SK-N-SH (cell line): Measurements from ENCODE around the gene OSBPL8. TPM values are rescaled to one million over a fixed set of nuclear protein-coding genes. Genes with fewer than 3 reads are reported as not detected.

Source experiments
- CTCF ChIA-PET: fragments of 300-600, 350-600 bp; formaldehyde crosslinking; extraction: SDS; loops from one replicate; lab custom pipeline; 2021; lab: Yijun Ruan, JAX
- POLR2A ChIA-PET: fragments of 350-600 bp; sonication (Branson Sonifier 250); formaldehyde crosslinking; extraction: SDS; loops from one replicate; lab custom pipeline; 2020; ENCODE audit warnings: antibody characterized with exemption, inconsistent platforms; lab: Yijun Ruan, JAX
- DNase-seq: peaks from one replicate; pipeline ENCODE4 v3.0.0; 2012
- H2AFZ ChIP-seq: fragments of 200-600 bp; sonication (generic); 2 replicates; pipeline ENCODE4 v1.8.1; 2016; ENCODE audit warnings: antibody characterized with exemption, mild to moderate bottlenecking, low read depth
- H3F3A ChIP-seq: fragments of 200-600 bp; sonication (generic); replicated peaks from 2 replicates; pipeline ENCODE3; 2016; ENCODE audit warnings: antibody characterized with exemption, mild to moderate bottlenecking; ENCODE audit not compliant: insufficient read depth
- H3K27ac ChIP-seq, 2 experiments: fragments of 200-500 bp in 1 of 2; fragments of 200-600 bp in 1 of 2; sonication (Bioruptor generic) in 1 of 2; sonication (generic), shearing (Covaris generic) in 1 of 2; 2 replicates each; pipeline versions ENCODE4 v1.5.1 to v1.6.1; 2014 to 2016; ENCODE audit warnings: low read depth in 2 of 2, inconsistent platforms in 1 of 2, low read length in 1 of 2, mild to moderate bottlenecking in 1 of 2, mixed read lengths in 1 of 2
- H3K27me3 ChIP-seq: fragments of 200-600 bp; sonication (generic), shearing (Covaris generic); 2 replicates; pipeline ENCODE4 v1.6.1; 2016; ENCODE audit warnings: mixed run types; ENCODE audit not compliant: insufficient read depth
- H3K36me3 ChIP-seq, 2 experiments: fragments of 200-500 bp in 1 of 2; fragments of 200-600 bp in 1 of 2; sonication (Bioruptor generic) in 1 of 2; sonication (generic) in 1 of 2; replicated peaks in 1 of 2; 2 replicates each; pipeline versions ENCODE3 to v1.5.1; 2014 to 2016; ENCODE audit warnings: low read length in 1 of 2, mild to moderate bottlenecking in 1 of 2; ENCODE audit not compliant: insufficient read depth in 2 of 2, control insufficient read depth in 1 of 2
- H3K4me1 ChIP-seq, 2 experiments: fragments of 200-500 bp in 1 of 2; fragments of 200-600 bp in 1 of 2; sonication (Bioruptor generic) in 1 of 2; sonication (generic), shearing (Covaris generic) in 1 of 2; 2 replicates each; pipeline versions ENCODE4 v1.5.1 to v1.6.1; 2014 to 2016; ENCODE audit warnings: low read depth in 1 of 2, low read length in 1 of 2, mixed run types in 1 of 2; ENCODE audit not compliant: insufficient read depth in 2 of 2, control insufficient read depth in 1 of 2
- H3K4me2 ChIP-seq: fragments of 200-600 bp; sonication (generic), shearing (Covaris generic); 2 replicates; pipeline ENCODE4 v1.6.1; 2017; ENCODE audit warnings: mixed run types
- H3K4me3 ChIP-seq, 2 experiments: fragments of 200-500 bp in 1 of 2; fragments of 200-600 bp in 1 of 2; sonication (Bioruptor generic) in 1 of 2; sonication (generic), shearing (Covaris generic) in 1 of 2; 2 replicates each; pipeline versions ENCODE4 v1.5.1 to v1.8.1; 2014 to 2016; ENCODE audit warnings: low read depth in 2 of 2, inconsistent platforms in 1 of 2, low read length in 1 of 2, mild to moderate bottlenecking in 1 of 2, mixed read lengths in 1 of 2, moderate library complexity in 1 of 2
- H3K79me2 ChIP-seq: fragments of 200-600 bp; sonication (generic); 2 replicates; pipeline ENCODE4 v1.8.1; 2017; ENCODE audit warnings: mild to moderate bottlenecking; ENCODE audit not compliant: insufficient read depth
- H3K9ac ChIP-seq: fragments of 200-600 bp; sonication (generic); 2 replicates; pipeline ENCODE4 v1.6.1; 2017; ENCODE audit warnings: mixed run types
- H3K9me2 ChIP-seq: fragments of 200-600 bp; sonication (generic); 2 replicates; pipeline ENCODE4 v1.6.1; 2017; ENCODE audit warnings: mixed run types
- H3K9me3 ChIP-seq: fragments of 200-600 bp; sonication (generic); 2 replicates; pipeline ENCODE4 v1.6.1; 2017; ENCODE audit warnings: mixed run types, mild to moderate bottlenecking, moderate library complexity
- H4K20me1 ChIP-seq: fragments of 200-600 bp; sonication (generic); 2 replicates; pipeline ENCODE4 v1.6.1; 2017; ENCODE audit warnings: mild to moderate bottlenecking, mixed run types; ENCODE audit not compliant: insufficient read depth
- CHD2 ChIP-seq: fragments of 150-350 bp; IDR thresholded peaks from 2 replicates; pipeline ENCODE4 v1.6.1; 2018; ENCODE audit warnings: low read length; ENCODE audit not compliant: partially characterized antibody
- ELF1 ChIP-seq: IDR thresholded peaks from 2 replicates; pipeline ENCODE4 v1.4.0; 2012
- EP300 ChIP-seq, 2 experiments: IDR thresholded peaks; 2 replicates each; pipeline versions ENCODE4 v1.4.0 to v1.6.1; 2012; ENCODE audit warnings: borderline replicate concordance in 1 of 2, low read depth in 1 of 2, low read length in 1 of 2
- FOSL2 ChIP-seq: IDR thresholded peaks from 2 replicates; pipeline ENCODE4 v1.4.0; 2012; ENCODE audit warnings: low read depth, mild to moderate bottlenecking, moderate library complexity, borderline replicate concordance
- FOXM1 ChIP-seq: IDR thresholded peaks from 2 replicates; pipeline ENCODE4 v1.4.0; 2012; ENCODE audit warnings: low read depth, mild to moderate bottlenecking
- GABPA ChIP-seq: IDR thresholded peaks from 2 replicates; pipeline ENCODE4 v1.4.0; 2012; ENCODE audit warnings: low read depth, mild to moderate bottlenecking
- GATA2 ChIP-seq: sonication (generic); formaldehyde crosslinking; IDR thresholded peaks from 2 replicates; pipeline ENCODE4 v1.5.0; 2020; ENCODE audit warnings: mild to moderate bottlenecking, missing genetic modification reagents
- JUND ChIP-seq: IDR thresholded peaks from 2 replicates; pipeline ENCODE4 v1.4.0; 2012
- MAX ChIP-seq: IDR thresholded peaks from 2 replicates; pipeline ENCODE4 v1.4.0; 2012; ENCODE audit warnings: low read depth
- MXI1 ChIP-seq: IDR thresholded peaks from 2 replicates; pipeline ENCODE4 v1.6.1; 2012; ENCODE audit warnings: mild to moderate bottlenecking, low read depth, low read length, improper control_type of control experiment
- PBX3 ChIP-seq: IDR thresholded peaks from 2 replicates; pipeline ENCODE4; 2012
- RAD21 ChIP-seq: IDR thresholded peaks from 2 replicates; pipeline ENCODE4 v1.6.1; 2012; ENCODE audit warnings: mild to moderate bottlenecking, low read length
- RFX5 ChIP-seq: IDR thresholded peaks from 2 replicates; pipeline ENCODE4 v1.6.1; 2012; ENCODE audit warnings: mild to moderate bottlenecking, improper control_type of control experiment, low read length
- RXRA ChIP-seq: IDR thresholded peaks from 2 replicates; pipeline ENCODE4 v1.4.0; 2012; ENCODE audit warnings: low read depth, mild to moderate bottlenecking, borderline replicate concordance
- SIN3A ChIP-seq: IDR thresholded peaks from 2 replicates; pipeline ENCODE4 v1.6.1; 2012; ENCODE audit warnings: low read depth, mild to moderate bottlenecking, low read length, moderate library complexity, borderline replicate concordance
- SMC3 ChIP-seq: IDR thresholded peaks from 2 replicates; pipeline ENCODE4 v1.6.1; 2012; ENCODE audit warnings: low read depth, low read length, improper control_type of control experiment
- TAF1 ChIP-seq: IDR thresholded peaks from 2 replicates; pipeline ENCODE4 v1.6.1; 2012; ENCODE audit warnings: low read depth, mild to moderate bottlenecking, low read length, moderate library complexity, borderline replicate concordance
- TCF12 ChIP-seq: IDR thresholded peaks from 2 replicates; pipeline ENCODE4 v1.4.0; 2012
- TEAD4 ChIP-seq: IDR thresholded peaks from 2 replicates; pipeline ENCODE4 v1.4.0; 2012; ENCODE audit warnings: mild to moderate bottlenecking, borderline replicate concordance; ENCODE audit not compliant: insufficient read depth
- USF2 ChIP-seq: fragments of 150-350 bp; IDR thresholded peaks from 2 replicates; pipeline ENCODE4 v1.6.1; 2017; ENCODE audit warnings: antibody characterized with exemption, low read length, low read depth, borderline replicate concordance
- YY1 ChIP-seq: IDR thresholded peaks from 2 replicates; pipeline ENCODE4 v1.4.0; 2012; ENCODE audit warnings: low read depth, mild to moderate bottlenecking
- ZBTB33 ChIP-seq: IDR thresholded peaks from 2 replicates; pipeline ENCODE4 v1.4.0; 2012; ENCODE audit warnings: low read depth, borderline replicate concordance
- WGBS: methylation state at CpG from one replicate; pipeline ENCODE4 v1.1.6; 2017; ENCODE audit warnings: low lambda C conversion rate; 5-methylcytosine and 5-hydroxymethylcytosine counted together
- polyA plus RNA-seq, 3 experiments: library from polyadenylated mRNA; depleted of rRNA; stranded (reverse); fragments of >200 nt; gene quantifications; 2 replicates each; pipeline ENCODE4 v1.2.3, GENCODE V29; 2012

Gene OSBPL8
- polyA plus RNA-seq, 1 of the 3 experiments (the other 2 are of a cell fraction): 10.6 TPM

DNA sequence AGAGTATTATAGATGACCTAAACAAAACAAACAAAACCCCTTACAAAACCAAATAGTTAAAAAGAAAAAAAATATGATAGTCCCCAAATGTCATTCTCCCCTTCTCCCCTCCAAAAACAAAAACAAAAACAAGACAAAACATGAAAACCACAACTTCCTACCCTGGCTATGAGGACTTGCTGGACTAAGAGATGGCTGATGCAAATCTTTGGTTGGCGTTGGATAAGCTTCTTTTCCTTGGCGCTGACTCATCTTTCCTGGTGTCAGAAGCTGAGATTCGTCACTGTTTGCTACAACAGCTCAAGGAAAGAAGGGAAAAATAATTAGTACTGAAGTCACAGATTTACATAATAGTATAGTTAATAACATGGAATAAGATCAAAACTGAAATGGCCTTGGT lies 108.9 kb downstream of the OSBPL8 start:
- Histone ChIP-seq H3K79me2 (peaks cover 80% of the 10 kb centered on the region), H3K36me3 (peaks cover 3 to 37% of the 10 kb centered on the region in 2 experiments), H3K9me2 (no peaks in the 10 kb centered on the region), H3K4me2 (no peak overlapping the region), H3K9me3 (no peaks in the 10 kb centered on the region), H3K4me1 (peaks cover 0 to 11% of the 10 kb centered on the region in 2 experiments; a peak in 2 of 4 replicates), H3K4me3 (no peak overlapping the region), H4K20me1 (no peaks in the 10 kb centered on the region), H2AFZ (no peak overlapping the region), H3K27ac (peak overlapping the region in 1 of 2 experiments; percentile 17; a peak in 3 of 4 replicates), H3K27me3 (no peaks in the 10 kb centered on the region), H3K9ac (no peak overlapping the region), H3F3A (peaks cover 31% of the 10 kb centered on the region)
- ChIA-PET CTCF (no interaction called here), POLR2A (no interaction called here)
- TF ChIP-seq USF2 (no peak), SIN3A (no peak), ELF1 (no peak), MXI1 (no peak), FOSL2 (peak; percentile 32; the same call in 1 of the 2 replicates), PBX3 (peak; percentile 34)
- no peak for DNase-seq
- WGBS: 51% methylated on average over 3 of the region's 3 CpGs

- Histone ChIP-seq H3K36me3 (peaks cover 3 to 37% of the 10 kb centered on the region in 2 experiments), H4K20me1 (no peaks in the 10 kb centered on the region), H3K4me1 (peaks cover 0 to 12% of the 10 kb centered on the region in 2 experiments; a peak in 2 of 4 replicates), H3K79me2 (peaks cover 78% of the 10 kb centered on the region), H3K4me2 (no peak overlapping the region; the same call in 1 of the 2 replicates), H3K9me2 (no peaks in the 10 kb centered on the region), H3K9ac (no peak overlapping the region), H3K9me3 (no peaks in the 10 kb centered on the region), H3K27ac (peak overlapping the region in 1 of 2 experiments; percentile 16; a peak in 2 of 4 replicates), H3K27me3 (no peaks in the 10 kb centered on the region), H2AFZ (no peak overlapping the region), H3F3A (peaks cover 32% of the 10 kb centered on the region), H3K4me3 (no peak overlapping the region)
- DNase-seq: no peak
- WGBS: 60% methylated on average over 3 of the region's 3 CpGs
- POLR2A ChIA-PET: no interaction called here
- CTCF ChIA-PET: no interaction called here
- no peak for TF ChIP-seq ELF1
- TF ChIP-seq MAX: no peak
- peak in 1 of 2 experiments; percentile 70; a peak in 1 of 4 replicates for TF ChIP-seq EP300 (IDR thresholded peaks at IDR 0.05; ENCODE audit: borderline replicate concordance in 1 of 2, low read depth in 1 of 2, low read length in 1 of 2)
- peak; percentile 53 for TF ChIP-seq PBX3
- TF ChIP-seq FOXM1: no peak
- TF ChIP-seq TAF1: no peak
- TF ChIP-seq MXI1: no peak
- TF ChIP-seq GATA2: no peak
- TF ChIP-seq YY1: no peak
- TF ChIP-seq TCF12: peak; percentile 52; the same call in 1 of the 2 replicates
- no peak for TF ChIP-seq RXRA
- TF ChIP-seq GABPA: no peak
- no peak for TF ChIP-seq JUND
- no peak for TF ChIP-seq RAD21
- no peak for TF ChIP-seq CHD2
- TF ChIP-seq SMC3: no peak
- TF ChIP-seq SIN3A: no peak
- TF ChIP-seq ZBTB33: no peak
- TF ChIP-seq FOSL2: no peak
- no peak for TF ChIP-seq RFX5
- TF ChIP-seq TEAD4: no peak
These were observed 109.6 kb downstream of the OSBPL8 start for GRCh38 chr12:76449993-76450392.
